ENCODE data around the gene AARSD1. TPM values are rescaled to one million over a fixed set of nuclear protein-coding genes. Genes with fewer than 3 reads are reported as not detected.
A peak's percentile ranks its signal among the peaks of the same experiment; 100 is the strongest.
"Not testable (repeated sequence)": the region's sequence is repeated elsewhere in the genome, so short reads cannot be mapped to it uniquely, and the experiment has no call there.

Gene AARSD1
- polyA plus RNA-seq, 2 donors: 36.0 to 47.8 TPM

DNA sequence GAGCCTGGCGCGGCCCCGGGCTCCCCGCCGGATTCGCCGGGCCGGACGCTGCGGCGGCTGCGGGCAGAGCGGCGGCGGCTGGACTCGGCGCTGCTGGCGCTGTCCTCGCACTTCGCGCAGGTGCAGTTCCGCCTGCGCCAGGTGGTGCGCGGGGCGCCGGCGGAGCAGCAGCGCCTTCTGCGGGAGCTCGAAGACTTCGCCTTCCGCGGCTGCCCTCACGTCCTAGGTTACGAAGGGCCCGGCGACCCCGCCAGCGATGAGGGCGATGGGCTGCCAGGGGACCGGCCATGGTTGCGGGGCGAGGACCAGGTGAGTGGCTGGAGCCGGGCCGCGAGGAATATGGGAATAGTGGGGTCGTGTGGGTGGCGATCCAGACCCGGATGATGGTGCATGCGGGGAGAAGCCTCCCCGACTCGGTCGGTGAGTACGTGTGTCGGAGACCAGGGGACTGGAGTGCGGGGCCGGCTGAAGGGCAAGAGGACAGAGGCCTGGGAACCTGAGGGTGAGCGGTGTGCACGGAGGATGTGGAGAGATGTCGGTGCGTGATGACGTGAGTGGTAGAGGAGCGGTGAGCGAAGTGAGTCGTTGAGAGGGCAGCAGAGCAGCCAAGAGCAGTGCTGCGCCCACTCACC is 16.6 kb upstream of the AARSD1 start:
- H3K27ac ChIP-seq (ENCODE audit: low read depth in 2 of 2, low read length in 1 of 2): peak overlapping the region; percentile 87 to 93
- WGBS, 2 donors: 0% methylated on average over 56 to 67 of the region's 67 CpGs
- H3K9me3 ChIP-seq (ENCODE audit: control insufficient read depth in 2 of 2, insufficient read depth in 1 of 2, low read depth in 1 of 2, low read length in 1 of 2): no peaks in the 10 kb centered on the region
- peak overlapping the region; percentile 75 to 97 for H3K4me3 ChIP-seq (ENCODE audit: low read depth in 1 of 2, low read length in 2 of 2)
- peaks cover 0 to 4% of the 10 kb centered on the region in 2 donors for H3K4me1 ChIP-seq (ENCODE audit: control insufficient read depth in 2 of 2, insufficient read depth in 2 of 2, low read length in 1 of 2)
- peaks cover 0 to under 1% of the 10 kb centered on the region in 2 donors for H3K36me3 ChIP-seq (ENCODE audit: control insufficient read depth in 2 of 2, insufficient read depth in 2 of 2, low read length in 1 of 2)
- no peaks in the 10 kb centered on the region for H3K27me3 ChIP-seq (ENCODE audit: control insufficient read depth in 1 of 2, insufficient read depth in 2 of 2, low read length in 2 of 2)

DNA sequence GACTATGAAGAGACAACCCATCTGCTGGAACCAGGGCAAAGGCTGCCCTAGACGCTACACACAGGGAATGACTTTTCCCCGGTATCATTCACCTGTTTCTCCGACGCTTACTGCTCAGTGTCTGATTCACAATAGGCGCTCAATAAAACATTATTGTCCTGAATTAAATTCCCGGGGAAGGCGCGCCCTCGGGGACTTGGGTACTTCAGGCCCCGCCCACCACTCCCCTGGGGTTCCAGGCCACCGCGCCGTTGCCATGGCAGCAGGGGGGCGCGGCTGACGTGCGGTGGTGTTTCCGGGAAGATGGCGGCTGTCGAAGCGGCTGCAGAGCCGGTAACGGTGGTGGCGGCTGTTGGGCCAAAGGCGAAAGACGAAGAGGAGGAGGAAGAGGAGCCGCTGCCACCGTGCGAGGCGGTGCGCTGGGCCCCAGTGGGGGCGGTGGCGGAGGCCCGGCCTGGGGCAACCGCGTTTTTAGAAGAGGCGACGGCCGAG is 16.1 kb upstream of the AARSD1 start, which contains the start of gene RUNDC1:
TSS of gene RUNDC1 (plus strand) at position 292 of the 492 bp plus-strand sequence. CDS start at position 304, 12 bp downstream.
- Histone ChIP-seq H3K4me1 (ENCODE audit: control insufficient read depth in 2 of 2, insufficient read depth in 2 of 2, low read length in 1 of 2) (peaks cover 0 to 4% of the 10 kb centered on the region in 2 donors), H3K4me3 (ENCODE audit: low read depth in 1 of 2, low read length in 2 of 2) (peak within 1 kb of the TSS; percentile 75 to 97), H3K27ac (ENCODE audit: low read depth in 2 of 2, low read length in 1 of 2) (peak within 1 kb of the TSS; percentile 87 to 93), H3K9me3 (ENCODE audit: control insufficient read depth in 2 of 2, insufficient read depth in 1 of 2, low read depth in 1 of 2, low read length in 1 of 2) (no peaks in the 10 kb centered on the region), H3K27me3 (ENCODE audit: control insufficient read depth in 1 of 2, insufficient read depth in 2 of 2, low read length in 2 of 2) (no peaks in the 10 kb centered on the region), H3K36me3 (ENCODE audit: control insufficient read depth in 2 of 2, insufficient read depth in 2 of 2, low read length in 1 of 2) (no peaks in the 10 kb centered on the region)
- 0 to 1% methylated on average over 23 to 39 of the region's 39 CpGs for WGBS, 2 donors

- no peaks in the 10 kb centered on the region for H3K9me3 ChIP-seq (ENCODE audit: control insufficient read depth in 2 of 2, insufficient read depth in 1 of 2, low read depth in 1 of 2, low read length in 1 of 2)
- H3K4me3 ChIP-seq (ENCODE audit: low read depth in 1 of 2, low read length in 2 of 2): peak within 1 kb of the TSS; percentile 75 to 97
- WGBS, 2 donors: 32 to 33% methylated on average over 21 of the region's 21 CpGs
- H3K27me3 ChIP-seq (ENCODE audit: control insufficient read depth in 1 of 2, insufficient read depth in 2 of 2, low read length in 2 of 2): no peaks in the 10 kb centered on the region
- H3K27ac ChIP-seq (ENCODE audit: low read depth in 2 of 2, low read length in 1 of 2): peak within 1 kb of the TSS; percentile 87 to 93
- H3K36me3 ChIP-seq (ENCODE audit: control insufficient read depth in 2 of 2, insufficient read depth in 2 of 2, low read length in 1 of 2): no peaks in the 10 kb centered on the region
- H3K4me1 ChIP-seq (ENCODE audit: control insufficient read depth in 2 of 2, insufficient read depth in 2 of 2, low read length in 1 of 2): peaks cover 0 to 4% of the 10 kb centered on the region in 2 donors
Measured at GRCh38 chr17:42979511-42980273, 15.4 kb upstream of the AARSD1 start, which contains the start of gene PTGES3L. Gene PTGES3L (minus strand): TSS chr17:42980080. CDS start chr17:42980053, 27 bp downstream.

- H3K4me1 ChIP-seq (ENCODE audit: control insufficient read depth in 2 of 2, insufficient read depth in 2 of 2, low read length in 1 of 2); H3K27me3 ChIP-seq (ENCODE audit: control insufficient read depth in 1 of 2, insufficient read depth in 2 of 2, low read length in 2 of 2); H3K9me3 ChIP-seq (ENCODE audit: control insufficient read depth in 2 of 2, insufficient read depth in 1 of 2, low read depth in 1 of 2, low read length in 1 of 2); H3K4me3 ChIP-seq (ENCODE audit: low read depth in 1 of 2, low read length in 2 of 2); H3K27ac ChIP-seq (ENCODE audit: low read depth in 2 of 2, low read length in 1 of 2); H3K36me3 ChIP-seq (ENCODE audit: control insufficient read depth in 2 of 2, insufficient read depth in 2 of 2, low read length in 1 of 2): not testable (repeated sequence)
- 91% methylated on average over 16 of the region's 16 CpGs for WGBS, 2 donors
Measured at GRCh38 chr17:42975701-42976100, 11.4 kb upstream of the AARSD1 start.

GRCh38 chr17:42975265-42975664 is 11.0 kb upstream of the AARSD1 start:
- Histone ChIP-seq H3K9me3 (ENCODE audit: control insufficient read depth in 2 of 2, insufficient read depth in 1 of 2, low read depth in 1 of 2, low read length in 1 of 2) (no peaks in the 10 kb centered on the region), H3K27me3 (ENCODE audit: control insufficient read depth in 1 of 2, insufficient read depth in 2 of 2, low read length in 2 of 2) (no peaks in the 10 kb centered on the region), H3K4me1 (ENCODE audit: control insufficient read depth in 2 of 2, insufficient read depth in 2 of 2, low read length in 1 of 2) (peaks cover 0 to 4% of the 10 kb centered on the region in 2 donors), H3K4me3 (ENCODE audit: low read depth in 1 of 2, low read length in 2 of 2) (no peak overlapping the region), H3K27ac (ENCODE audit: low read depth in 2 of 2, low read length in 1 of 2) (no peak overlapping the region), H3K36me3 (ENCODE audit: control insufficient read depth in 2 of 2, insufficient read depth in 2 of 2, low read length in 1 of 2) (no peaks in the 10 kb centered on the region)
- WGBS, 2 donors: 45 to 49% methylated on average over 2 of the region's 2 CpGs

GRCh38 chr17:42973323-42973722 is 9.1 kb upstream of the AARSD1 start:
- not testable (repeated sequence) for H3K4me1 ChIP-seq (ENCODE audit: control insufficient read depth in 2 of 2, insufficient read depth in 2 of 2, low read length in 1 of 2); H3K9me3 ChIP-seq (ENCODE audit: control insufficient read depth in 2 of 2, insufficient read depth in 1 of 2, low read depth in 1 of 2, low read length in 1 of 2); H3K4me3 ChIP-seq (ENCODE audit: low read depth in 1 of 2, low read length in 2 of 2); H3K27ac ChIP-seq (ENCODE audit: low read depth in 2 of 2, low read length in 1 of 2); H3K27me3 ChIP-seq (ENCODE audit: control insufficient read depth in 1 of 2, insufficient read depth in 2 of 2, low read length in 2 of 2); H3K36me3 ChIP-seq (ENCODE audit: control insufficient read depth in 2 of 2, insufficient read depth in 2 of 2, low read length in 1 of 2)
- 79 to 83% methylated on average over 4 to 11 of the region's 18 CpGs for WGBS, 2 donors

- no peaks in the 10 kb centered on the region for H3K36me3 ChIP-seq (ENCODE audit: control insufficient read depth in 2 of 2, insufficient read depth in 2 of 2, low read length in 1 of 2)
- no peaks in the 10 kb centered on the region for H3K9me3 ChIP-seq (ENCODE audit: control insufficient read depth in 2 of 2, insufficient read depth in 1 of 2, low read depth in 1 of 2, low read length in 1 of 2)
- H3K4me3 ChIP-seq (ENCODE audit: low read depth in 1 of 2, low read length in 2 of 2): no peak overlapping the region
- H3K27me3 ChIP-seq (ENCODE audit: control insufficient read depth in 1 of 2, insufficient read depth in 2 of 2, low read length in 2 of 2): no peaks in the 10 kb centered on the region
- H3K27ac ChIP-seq (ENCODE audit: low read depth in 2 of 2, low read length in 1 of 2): no peak overlapping the region
- WGBS, 2 donors: 88 to 92% methylated on average over 5 of the region's 5 CpGs
- no peaks in the 10 kb centered on the region for H3K4me1 ChIP-seq (ENCODE audit: control insufficient read depth in 2 of 2, insufficient read depth in 2 of 2, low read length in 1 of 2)
Measured at GRCh38 chr17:42971589-42971988, 7.3 kb upstream of the AARSD1 start.

GRCh38 chr17:42969001-42969581 is 4.8 kb upstream of the AARSD1 start:
- Histone ChIP-seq H3K4me3 (ENCODE audit: low read depth in 1 of 2, low read length in 2 of 2) (no peak overlapping the region), H3K4me1 (ENCODE audit: control insufficient read depth in 2 of 2, insufficient read depth in 2 of 2, low read length in 1 of 2) (no peaks in the 10 kb centered on the region), H3K27ac (ENCODE audit: low read depth in 2 of 2, low read length in 1 of 2) (no peak overlapping the region), H3K27me3 (ENCODE audit: control insufficient read depth in 1 of 2, insufficient read depth in 2 of 2, low read length in 2 of 2) (no peaks in the 10 kb centered on the region), H3K9me3 (ENCODE audit: control insufficient read depth in 2 of 2, insufficient read depth in 1 of 2, low read depth in 1 of 2, low read length in 1 of 2) (no peaks in the 10 kb centered on the region), H3K36me3 (ENCODE audit: control insufficient read depth in 2 of 2, insufficient read depth in 2 of 2, low read length in 1 of 2) (no peaks in the 10 kb centered on the region)
- 45 to 46% methylated on average over 5 of the region's 5 CpGs for WGBS, 2 donors

DNA sequence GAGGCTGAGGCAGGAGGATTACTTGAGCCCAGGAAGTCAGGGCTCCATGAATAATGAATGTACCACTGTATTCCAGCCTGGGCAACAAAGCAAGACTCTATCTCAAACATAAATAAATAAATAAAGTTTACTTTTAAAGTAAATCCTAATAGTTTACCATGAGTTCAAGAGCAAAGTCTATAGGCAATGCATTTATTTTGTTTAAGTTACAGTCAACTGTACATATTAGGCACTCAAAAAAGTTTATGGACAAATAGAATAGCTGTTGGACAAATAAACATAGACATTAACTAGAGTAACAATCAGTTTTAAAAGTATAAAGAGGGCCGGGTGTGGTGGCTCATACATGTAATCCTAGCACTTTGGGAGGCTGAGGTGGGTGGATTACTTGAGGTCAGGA is 3.7 kb upstream of the AARSD1 start:
- Histone ChIP-seq H3K9me3 (ENCODE audit: control insufficient read depth in 2 of 2, insufficient read depth in 1 of 2, low read depth in 1 of 2, low read length in 1 of 2) (no peaks in the 10 kb centered on the region), H3K27ac (ENCODE audit: low read depth in 2 of 2, low read length in 1 of 2) (no peak overlapping the region), H3K36me3 (ENCODE audit: control insufficient read depth in 2 of 2, insufficient read depth in 2 of 2, low read length in 1 of 2) (no peaks in the 10 kb centered on the region), H3K4me1 (ENCODE audit: control insufficient read depth in 2 of 2, insufficient read depth in 2 of 2, low read length in 1 of 2) (no peaks in the 10 kb centered on the region), H3K27me3 (ENCODE audit: control insufficient read depth in 1 of 2, insufficient read depth in 2 of 2, low read length in 2 of 2) (no peaks in the 10 kb centered on the region), H3K4me3 (ENCODE audit: low read depth in 1 of 2, low read length in 2 of 2) (no peak overlapping the region)
- 67 to 73% methylated on average over 1 of the region's 1 CpG for WGBS, 2 donors
